Left ventricle myocardium superior (tissue), 1 donor: ENCODE results near the gene CCNYL1. TPM values are rescaled to one million over a fixed set of nuclear protein-coding genes. Genes with fewer than 3 reads are reported as not detected.

ENCODE experiments used
- total RNA-seq: library from RNA; stranded (reverse); fragmentation: NEBNext Ultra II Directional; extraction: Animal tissue kit (Norgen Biotek cat#: 25700); gene quantifications from one replicate; pipeline ENCODE4 v1.2.1, GENCODE V29; 2021
- donor health status: DM: no; HTN: yes; CAD: no; lungs with severe emphysema.

Gene CCNYL1
- total RNA-seq, 1 donor from 2014 or later, result 8.3 TPM

Other genes starting within 250 kb of the CCNYL1 start
- 51.0 TPM for gene CREB1, start 181.7 kb upstream of the CCNYL1 start, total RNA-seq
- gene METTL21A, start 86.2 kb upstream of the CCNYL1 start, total RNA-seq, result 21.9 TPM
- 4.8 TPM for gene FZD5, start 58.3 kb downstream of the CCNYL1 start, total RNA-seq